Erythroblast (primary cell): Measurements from ENCODE around the gene PASK.

Experiments
- GATA1 ChIP-seq: IDR thresholded peaks from 2 replicates; pipeline ENCODE4 v1.6.1; 2011; ENCODE audit warnings: low read depth, mild to moderate bottlenecking, control low read depth, low read length, moderate library complexity
- POLR2A ChIP-seq: IDR thresholded peaks from 2 replicates; pipeline ENCODE4 v1.6.1; 2011; ENCODE audit warnings: mild to moderate bottlenecking, low read length

DNA sequence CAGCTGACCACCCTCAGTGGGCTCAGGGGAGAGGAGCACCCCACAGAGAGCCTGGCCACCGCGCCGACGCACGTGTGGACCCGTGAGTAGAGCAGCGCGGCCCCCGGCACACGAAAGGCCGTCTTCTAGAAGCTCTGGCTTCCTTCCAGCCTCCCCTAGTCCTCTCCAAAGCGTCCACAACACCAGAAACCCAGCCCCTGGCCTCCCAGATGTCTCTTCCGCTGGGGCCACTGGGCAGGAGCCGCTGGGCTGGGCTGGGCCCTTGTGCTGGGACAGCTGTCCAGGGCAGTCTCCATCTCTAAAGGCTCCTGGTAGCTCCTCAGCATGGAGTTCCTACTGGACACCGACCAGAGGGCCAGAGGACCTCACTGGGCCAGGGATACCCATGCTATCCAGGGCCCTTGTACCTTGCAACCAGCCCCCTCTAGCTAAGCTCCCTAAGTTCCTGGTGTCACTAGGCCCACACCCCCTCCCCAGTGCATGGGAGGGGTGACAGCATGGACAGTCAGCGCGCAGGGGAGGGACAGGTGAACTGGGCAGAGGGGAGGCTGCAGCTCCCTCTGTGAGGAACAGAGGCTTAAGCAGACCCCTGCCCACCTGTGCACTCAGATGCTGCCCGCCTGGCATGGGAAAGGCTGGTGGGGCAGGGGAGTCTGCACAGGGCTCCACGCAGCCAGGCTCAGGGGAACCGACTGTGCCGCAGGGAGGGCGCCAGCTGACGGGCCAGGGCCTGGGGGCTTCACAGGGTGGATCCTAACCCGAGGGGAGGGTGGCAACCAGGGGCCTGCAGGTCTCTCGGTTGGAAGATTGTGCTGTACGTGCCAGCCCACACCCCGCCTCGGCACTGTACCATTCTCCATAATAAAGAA lies 80.1 kb downstream of the PASK start:
- TF ChIP-seq POLR2A (no peak), GATA1 (no peak)
